ENCODE results near the gene KCNMB2.

GRCh38 chr3:178707311-178708031 lies 171.2 kb downstream of the KCNMB2 start:
- TF ChIP-seq YY1 (IDR thresholded peaks at IDR 0.05; ENCODE audit: insufficient read depth, insufficient read length) (no peak), ZNF274 (IDR thresholded peaks at IDR 0.05; ENCODE audit: low read depth, low read length) (no peak), SUZ12 (IDR thresholded peaks at IDR 0.05; ENCODE audit: extremely low read depth, insufficient read depth, insufficient read length) (no peak)

All from NT2/D1 (cell line).